GM19035 (cell line): Measurements from ENCODE around the gene CLPX.
A peak's percentile ranks its signal among the peaks of the same experiment; 100 is the strongest.
"Not testable (repeated sequence)": the region's sequence is repeated elsewhere in the genome, so short reads cannot be mapped to it uniquely, and the experiment has no call there.

Source experiments
- ATAC-seq: cut with Tn5 transposase; IDR thresholded peaks from one replicate; pipeline ENCODE4 v1.9.1; 2021; ENCODE audit not compliant: unreplicated experiment

CLPX gene

DNA sequence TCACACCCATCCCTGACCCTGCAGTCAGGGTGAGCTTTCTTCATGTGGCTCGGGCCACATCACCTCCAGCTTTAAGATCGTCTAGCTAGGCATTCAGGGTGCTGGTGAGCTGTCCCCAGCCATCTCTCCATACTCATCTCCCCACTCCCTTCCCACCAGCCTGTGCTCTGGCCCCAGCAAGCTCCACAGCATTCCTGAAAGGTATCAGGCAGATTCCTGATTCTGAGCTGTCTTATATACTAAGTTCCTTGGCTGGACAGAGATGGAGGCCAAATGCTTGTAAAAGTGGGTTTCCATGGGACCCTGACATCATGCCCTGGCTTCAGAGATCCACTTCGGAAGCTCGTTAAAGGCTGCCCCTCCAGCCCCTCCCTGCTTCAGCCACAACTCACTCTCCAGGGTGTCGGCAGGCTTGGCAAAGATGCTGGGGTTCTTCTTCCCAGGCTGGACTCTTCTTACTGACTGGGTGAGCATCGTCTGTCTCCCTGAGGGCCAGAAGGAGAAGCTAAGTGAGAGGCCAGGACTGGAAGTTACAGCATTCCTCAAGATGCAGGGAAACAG is 22.2 kb upstream of the CLPX start:
- ATAC-seq: no peak

DNA sequence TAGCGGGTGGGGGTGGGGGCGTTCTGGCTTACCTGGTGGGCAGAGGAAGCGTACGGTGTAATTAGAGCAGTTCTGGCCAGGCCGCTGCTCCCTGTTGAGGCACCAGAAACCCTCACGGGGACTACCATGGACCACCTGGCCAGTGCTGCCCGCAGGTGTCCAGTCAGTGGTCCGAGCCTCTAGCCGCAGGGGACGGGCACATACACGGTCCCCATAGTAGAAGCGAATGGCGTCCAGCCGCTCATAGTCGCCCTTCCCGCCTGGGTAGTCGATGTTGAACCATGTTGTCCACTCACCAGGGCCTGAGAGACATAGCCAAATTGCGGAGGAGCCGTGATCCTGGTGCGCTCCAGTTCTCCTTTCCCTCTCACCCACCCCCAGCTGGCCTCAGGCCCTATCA is 21.6 kb upstream of the CLPX start:
- ATAC-seq: no peak

DNA sequence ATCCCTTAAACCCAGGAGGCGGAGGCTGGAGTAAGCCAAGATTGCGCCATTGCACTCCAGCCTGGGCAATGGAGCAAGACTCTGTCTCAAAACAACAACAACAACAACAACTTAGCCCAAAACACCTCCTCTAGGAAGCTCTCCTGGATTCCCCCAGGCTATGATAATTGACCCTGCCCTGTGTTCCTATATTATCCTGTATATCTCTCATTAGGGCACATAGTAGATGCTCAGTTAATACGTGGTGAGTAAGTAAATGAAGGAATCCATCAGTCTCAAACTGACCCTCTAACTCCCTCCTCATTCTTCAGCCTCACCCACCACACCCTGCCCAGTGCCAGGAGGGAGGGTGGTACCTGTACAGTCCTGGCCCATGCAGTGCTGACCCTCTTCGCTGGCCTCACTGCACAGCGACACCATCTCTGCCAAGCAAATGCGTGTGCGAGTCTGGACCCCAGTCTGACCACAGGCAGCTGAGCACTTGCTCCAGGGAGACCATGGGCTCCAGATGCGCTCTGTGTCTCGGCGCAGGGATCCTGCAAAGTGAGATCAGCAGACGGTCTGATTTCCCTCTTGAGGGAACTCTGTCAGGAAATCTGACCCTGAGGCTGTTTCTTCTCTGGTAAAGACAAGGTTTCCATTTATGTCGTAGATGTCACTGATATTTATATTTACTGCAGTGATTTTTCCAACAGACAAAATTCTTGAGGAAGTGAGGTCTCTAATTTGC is 20.0 kb upstream of the CLPX start:
- ATAC-seq: no peak

DNA sequence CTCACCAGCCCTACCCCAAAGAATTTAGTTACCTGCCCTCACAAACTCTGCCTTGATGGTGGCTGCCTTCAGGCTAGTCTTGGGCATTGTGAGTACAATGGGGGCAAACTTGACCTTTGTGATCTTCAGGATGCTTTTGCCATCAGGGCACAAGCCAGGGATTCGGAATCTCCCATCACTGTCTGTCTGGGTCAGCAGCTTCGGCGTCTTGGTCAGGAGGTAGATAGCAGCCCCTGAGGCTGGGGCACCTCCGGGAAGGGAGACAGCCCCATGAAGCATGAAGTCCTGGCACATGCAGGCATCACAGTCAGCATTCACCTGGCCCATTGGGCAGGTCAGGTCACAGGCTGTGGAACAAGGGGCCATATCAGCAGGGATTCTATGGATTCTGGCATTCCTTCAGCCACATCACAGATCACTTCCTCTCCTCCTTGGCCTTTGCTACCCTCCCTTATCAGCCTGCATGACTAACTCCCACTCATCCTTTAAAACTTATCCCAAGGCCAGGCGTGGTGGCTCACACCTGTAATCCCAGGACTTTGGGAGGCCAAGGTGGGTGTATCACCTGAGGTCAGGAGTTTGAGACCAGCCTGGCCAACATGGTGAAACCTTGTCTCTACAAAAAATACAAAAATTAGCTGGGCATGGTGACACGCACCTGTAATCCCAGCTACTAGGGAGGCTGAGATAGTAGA is 19.2 kb upstream of the CLPX start:
- no peak for ATAC-seq

DNA sequence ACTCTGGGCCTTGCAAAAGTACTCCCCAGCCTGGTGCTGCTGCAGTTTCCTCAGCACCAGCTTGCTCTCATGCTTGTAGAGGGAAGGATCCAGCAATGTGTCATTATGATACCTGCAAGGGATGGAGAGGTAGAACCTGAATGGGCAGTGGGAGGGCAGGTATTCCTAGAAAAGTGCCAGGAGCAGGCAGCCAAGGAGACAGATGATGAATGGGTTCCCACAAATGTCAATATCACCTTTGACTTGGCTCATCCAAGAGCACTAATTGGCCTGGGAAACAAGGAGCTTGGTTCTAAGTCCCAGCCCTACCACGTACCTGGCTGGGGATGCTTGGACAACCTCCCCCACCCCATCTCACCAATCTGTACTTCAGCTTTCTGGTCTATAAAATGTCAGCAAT is 16.8 kb upstream of the CLPX start:
- no peak for ATAC-seq

DNA sequence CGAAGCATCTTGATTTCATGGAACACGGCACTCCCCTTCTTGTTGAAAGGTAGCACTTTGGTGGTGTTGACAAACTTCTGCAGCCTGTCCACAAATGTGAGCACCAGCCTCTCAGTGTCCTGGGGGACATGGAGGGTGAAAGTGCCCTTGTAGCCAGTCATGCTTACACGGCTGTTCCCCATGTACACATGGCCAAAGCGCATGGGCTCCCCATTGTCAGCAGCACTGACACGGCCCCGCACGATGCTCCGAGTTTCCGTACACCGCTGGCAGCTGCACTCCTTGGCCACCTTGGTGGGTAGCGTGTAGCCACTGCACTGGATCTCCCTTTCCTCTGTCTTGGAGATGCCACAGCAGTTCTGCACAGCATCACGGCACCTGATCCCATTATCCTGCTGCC is 13.4 kb upstream of the CLPX start:
- no peak for ATAC-seq

DNA sequence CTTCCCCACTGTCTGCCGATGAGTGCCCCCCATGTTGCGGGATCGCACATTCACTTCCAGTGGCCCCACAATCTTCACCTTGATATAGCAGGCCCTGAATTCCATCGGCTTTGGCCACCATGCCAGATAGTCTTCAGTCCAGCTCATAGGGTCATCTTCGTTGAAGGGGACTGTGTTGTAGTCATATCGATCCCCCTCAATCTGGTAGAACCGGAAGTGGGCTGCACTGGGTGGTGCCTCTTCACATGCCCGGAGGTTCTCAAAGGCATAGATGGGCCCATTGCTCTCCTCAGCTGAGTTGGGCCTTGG is 12.1 kb upstream of the CLPX start:
- no peak for ATAC-seq

DNA sequence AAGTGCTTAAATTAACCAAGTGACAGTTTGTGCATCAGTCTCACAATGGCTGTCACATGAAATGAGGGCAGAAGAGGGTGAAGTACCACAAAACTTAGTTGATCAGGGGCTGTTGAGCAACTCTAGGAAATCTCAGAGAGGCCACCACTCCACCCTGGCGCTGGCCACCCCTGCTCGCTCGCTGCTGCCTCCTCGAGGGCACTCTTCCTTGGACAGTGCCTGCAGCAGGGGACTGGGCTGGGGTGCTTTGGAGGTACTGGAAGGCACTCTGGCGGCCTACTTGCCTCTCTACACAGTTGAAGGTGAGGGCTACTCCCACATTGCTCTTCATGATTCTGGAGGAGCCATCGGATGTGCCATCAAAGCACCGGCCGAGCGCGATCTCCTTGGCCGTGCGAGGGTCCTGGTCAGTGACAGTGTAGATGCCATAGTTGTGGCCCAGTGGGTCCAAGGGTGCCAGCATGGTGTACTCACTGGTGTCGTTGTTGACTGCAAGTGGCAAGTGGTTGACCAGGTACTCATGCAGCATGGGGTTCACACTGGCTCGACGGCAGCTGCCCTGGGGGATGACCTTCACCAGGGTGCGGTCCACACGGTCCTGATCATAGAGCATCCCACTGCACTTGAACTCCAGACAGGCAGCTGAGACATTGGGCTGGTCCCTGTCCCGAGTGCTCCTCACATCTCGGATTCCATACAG is 11.6 kb upstream of the CLPX start:
- no peak for ATAC-seq

DNA sequence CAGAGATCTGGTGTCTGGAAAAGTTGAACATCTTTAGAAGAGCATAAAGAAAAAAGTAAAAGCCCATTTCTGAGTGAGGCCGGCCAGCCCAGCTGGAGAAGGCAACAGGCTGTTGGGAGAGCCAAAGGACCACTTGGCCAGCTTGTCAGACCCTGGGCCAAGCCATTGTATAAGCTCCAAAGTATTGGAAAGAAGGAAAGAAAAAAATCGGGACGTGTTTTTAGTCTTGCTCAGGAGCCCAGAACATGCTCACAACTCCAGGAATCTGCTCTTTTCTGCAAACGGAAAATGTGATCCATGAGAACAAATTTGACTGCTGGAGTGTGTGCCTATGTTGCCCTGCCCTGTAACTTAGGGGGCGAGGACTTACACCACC is 10.4 kb upstream of the CLPX start:
- no peak for ATAC-seq

DNA sequence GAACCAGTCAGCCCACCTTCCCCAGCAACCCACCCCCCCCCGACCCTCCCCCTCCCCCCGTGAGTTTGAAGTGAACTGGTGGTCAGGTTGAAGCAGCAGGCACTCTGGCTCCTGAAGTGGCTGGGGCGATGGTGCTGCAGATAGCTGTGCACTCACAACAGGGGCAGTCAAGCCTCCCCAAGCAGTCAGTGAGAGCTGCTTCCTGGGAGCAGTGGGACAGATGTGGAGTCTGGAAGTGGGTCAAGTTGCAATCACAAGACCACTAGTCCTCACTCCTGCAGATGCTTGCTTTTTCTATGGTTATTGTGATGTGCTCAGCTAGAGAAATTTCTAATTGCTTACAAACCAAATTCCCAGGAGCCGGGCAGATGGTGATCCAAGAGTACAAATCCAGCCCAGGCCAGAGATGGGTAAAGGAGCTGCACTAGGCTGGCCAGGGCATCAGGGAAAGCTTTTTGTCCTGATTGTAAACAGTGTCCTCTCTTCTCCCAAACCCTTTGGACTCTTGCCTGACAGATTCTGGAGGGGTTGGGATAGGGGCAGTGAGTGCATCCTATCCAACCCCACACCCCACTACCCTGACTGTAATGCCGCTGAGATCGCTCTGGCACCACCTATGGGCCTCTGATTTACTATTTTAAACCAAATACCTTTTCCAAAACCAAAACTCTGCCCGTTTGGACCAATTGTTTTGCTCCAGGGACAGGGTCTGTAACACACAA is 9.8 kb upstream of the CLPX start:
- ATAC-seq: no peak

DNA sequence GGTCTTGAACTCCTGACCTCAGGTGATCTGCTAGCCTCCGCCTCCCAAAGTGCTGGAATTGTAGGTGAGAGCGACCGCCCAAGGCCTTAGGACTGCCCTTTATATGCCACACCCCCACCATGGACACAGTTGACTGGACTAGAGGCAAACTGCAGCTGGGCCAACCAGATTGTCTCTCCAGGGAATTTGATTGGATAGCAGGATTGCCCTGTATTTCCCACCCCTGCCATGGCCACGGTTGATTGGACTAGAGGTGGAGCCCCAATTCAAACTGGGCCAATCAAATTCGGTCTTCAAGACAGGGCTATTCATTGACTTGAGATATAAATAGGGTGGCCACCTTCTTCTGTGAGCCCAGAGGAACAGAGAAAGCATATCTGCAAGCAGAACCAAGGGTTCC is 6.9 kb upstream of the CLPX start:
- no peak for ATAC-seq

DNA sequence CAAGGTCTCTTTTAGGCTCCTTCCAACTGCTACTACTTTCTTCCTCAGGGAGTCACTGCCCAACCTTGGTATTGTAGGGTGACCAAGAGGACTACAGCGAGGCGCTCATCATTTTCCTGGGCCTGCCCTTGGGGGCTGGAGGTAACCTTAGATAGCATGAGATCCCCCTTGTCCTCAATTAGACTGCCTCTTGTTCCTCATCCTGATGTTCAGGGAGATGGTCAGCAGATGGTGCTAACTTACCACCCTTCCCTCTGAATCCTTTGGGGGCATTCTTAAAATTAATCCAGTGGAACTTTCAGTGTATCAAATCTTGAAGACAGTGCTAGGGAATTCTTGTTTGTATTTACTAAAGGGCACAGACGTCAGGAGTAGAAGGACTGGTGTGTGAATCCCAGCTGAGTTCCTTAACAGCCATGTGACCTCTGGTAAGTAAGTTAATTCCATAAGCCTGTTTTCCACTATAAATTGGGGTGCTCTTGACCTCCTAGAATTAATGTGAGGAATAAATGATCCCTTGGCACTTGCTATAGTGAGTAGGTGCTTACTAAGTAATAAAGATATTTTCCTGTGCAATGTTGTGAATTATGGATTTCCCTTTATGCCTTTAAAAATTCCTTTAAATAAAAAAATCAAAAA is 4.1 kb upstream of the CLPX start:
- no peak for ATAC-seq

DNA sequence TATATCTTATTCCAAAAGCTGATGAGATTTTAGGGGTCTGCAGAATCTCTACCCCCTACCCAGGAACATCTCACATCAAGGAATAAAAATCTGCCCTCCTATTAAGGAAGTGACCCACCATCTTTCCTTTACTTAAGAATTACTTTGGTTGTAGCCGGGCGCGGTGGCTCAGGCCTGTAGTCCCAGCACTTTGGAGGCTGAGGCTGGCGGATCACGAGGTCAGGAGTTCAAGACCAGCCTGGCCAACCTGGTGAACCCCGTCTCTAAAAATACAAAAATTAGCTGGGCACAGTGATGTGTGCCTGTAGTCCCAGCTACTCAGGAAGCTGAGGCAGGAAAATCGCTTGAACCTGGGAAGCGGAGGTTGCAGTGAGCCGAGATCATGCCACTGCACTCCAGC is 3.3 kb upstream of the CLPX start:
- not testable (repeated sequence) for ATAC-seq

DNA sequence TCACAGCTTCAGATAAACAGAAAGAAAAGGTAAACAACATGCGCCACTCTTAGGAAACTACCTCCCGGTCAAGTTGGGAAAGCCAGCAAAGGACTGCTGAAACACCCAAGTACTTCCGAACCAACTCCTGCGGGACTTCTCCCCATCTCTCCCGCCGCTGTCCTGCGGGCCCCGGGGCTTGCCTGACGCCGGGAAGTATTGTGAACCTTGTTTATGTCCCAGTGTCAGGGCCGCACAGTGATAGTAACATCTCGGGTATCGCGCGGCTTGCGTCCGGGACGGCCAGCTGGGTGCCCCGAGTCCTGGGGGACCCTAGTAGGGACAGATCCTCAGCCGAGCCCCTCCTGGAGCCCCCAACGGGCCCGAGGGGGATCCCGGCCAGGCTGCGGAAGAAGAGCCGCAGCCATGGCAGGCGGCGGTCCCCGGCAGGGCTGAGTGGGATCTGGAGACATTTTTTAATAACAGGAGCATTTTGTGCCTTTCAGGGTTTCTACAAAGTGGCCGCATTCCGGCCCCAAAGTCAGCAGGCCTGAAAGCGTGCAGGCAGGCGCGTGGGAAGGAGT is 756 bp downstream of the CLPX start:
- peak; percentile 8 for ATAC-seq

DNA sequence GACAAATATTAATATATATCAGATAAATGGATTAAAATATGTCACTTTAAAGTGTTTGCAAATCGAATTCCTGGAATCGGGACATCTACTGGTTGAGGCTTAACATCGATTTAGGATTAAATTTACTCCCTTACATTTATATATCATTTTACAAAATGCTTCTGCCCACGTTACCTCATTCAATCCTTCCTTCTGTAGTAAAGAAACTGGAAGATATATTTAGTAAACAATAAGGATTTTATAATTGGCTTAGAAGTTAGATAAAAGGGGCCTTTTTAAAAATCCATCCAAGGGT is 1.3 kb downstream of the CLPX start:
- ATAC-seq: no peak

DNA sequence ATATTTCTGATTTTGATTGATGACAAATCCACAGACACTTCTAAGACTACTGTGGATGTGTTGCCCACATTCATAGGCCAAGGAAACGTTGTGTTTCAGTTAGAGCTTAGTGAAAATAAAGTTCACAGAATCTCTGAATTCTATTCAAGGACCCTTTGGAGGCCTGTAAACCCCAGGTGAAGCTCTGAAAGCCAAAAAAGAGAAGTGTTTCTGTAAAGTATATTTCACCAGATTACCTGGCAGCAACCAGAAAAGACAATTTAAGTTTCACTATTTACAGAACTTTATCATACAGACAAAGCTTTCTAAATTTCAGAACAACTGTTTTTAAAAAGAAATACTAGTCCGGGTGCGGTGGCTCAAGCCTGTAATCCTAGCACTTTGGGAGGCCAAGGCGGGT is 2.6 kb downstream of the CLPX start:
- no peak for ATAC-seq

DNA sequence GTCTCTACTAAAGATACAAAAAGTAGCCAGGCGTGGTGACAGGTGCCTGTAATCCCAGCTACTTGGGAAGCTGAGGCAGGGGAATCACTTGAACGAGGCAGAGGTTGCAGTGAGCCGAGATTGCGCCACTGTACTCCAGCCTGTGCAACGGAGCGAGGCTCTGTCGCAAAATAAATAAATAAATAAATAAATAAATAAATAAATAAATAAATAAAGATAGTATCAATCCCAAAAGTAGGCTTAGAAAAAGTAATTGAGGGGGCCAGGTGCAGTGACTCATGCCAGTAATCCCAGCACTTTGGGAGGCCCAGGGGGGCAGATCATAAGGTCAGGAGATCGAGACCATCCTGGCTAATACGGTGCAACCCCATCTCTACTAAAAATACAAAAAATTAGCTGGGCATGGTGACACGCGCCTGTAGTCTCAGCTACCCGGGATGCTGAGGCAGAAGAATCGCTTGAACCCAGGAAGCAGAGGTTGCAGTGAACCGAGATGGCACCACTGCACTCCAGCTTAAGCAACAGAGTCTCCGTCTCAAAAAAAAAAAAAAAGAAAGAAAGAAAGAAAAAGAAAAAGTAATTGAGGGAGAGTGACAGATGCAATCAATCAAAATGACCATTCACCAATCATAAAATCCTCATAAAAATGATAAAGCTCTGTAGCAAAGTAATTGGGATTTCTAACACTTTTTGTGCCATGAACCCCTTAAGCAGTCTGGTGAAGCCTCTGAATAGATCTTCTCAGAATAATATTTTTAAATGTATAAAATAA is 3.4 kb downstream of the CLPX start:
- ATAC-seq: not testable (repeated sequence)

DNA sequence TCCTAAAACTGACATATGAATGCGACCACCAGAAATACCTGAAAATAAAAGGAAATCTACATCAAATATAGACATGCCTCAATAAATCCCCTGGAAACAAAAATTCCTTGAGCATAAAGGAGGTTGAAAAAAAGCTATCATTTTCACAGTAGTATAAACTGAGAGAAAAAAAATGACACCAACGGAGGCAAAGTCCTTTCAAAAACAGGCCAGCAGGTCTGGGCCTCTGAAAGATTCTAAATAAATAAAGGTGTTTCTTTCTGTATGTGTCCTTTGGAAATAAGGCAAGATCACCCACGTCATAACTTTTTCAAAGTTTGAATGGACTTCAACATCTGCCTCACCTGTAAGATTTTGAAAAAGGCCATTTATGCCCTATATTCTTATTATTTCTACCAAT is 5.0 kb downstream of the CLPX start:
- ATAC-seq: no peak

DNA sequence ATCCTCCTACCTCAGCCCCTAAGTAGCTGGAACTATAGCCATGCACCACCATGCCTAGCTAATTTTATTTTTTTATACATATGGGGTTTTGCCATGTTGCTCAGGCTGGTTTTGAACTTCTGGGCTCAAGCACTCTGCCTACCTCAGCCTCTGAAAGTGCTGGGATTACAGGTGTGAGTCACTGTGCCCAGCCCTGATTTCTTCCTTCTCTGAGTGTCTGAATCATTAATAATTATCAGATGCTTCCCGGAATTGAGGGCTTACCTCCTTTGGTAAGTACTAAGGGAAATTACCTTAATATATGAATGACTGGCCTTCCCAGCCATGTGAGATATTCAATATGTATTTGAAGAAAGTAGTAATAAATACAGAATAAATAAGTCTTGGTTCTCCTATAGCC is 7.2 kb downstream of the CLPX start:
- ATAC-seq: no peak

DNA sequence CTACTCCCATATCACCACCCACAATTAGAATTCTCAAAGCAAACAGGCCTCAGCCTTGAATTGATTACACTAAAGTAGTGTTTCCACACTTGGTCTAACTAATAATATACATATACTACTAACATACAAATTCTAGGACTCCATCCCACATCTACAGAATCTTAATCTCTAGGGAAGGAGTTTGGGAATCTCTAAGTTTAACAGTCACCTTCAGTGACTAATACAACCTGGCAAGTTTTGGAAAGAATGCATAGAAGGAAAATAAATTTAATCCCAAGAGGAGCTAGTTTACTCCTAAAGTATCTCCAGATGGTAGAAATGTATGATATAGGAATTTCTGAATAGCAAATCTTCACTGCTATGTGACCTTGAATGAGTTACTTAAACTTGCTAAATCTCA is 9.1 kb downstream of the CLPX start:
- ATAC-seq: no peak
